ENCODE results near the gene MYBPH. TPM values are rescaled to one million over a fixed set of nuclear protein-coding genes. Genes with fewer than 3 reads are reported as not detected.

Gene MYBPH
- total RNA-seq, 1 donor from 2014 or later: not detected

GRCh38 chr1:203165101-203165799 lies 10.4 kb downstream of the MYBPH start:
- Histone ChIP-seq H3K27me3 (ENCODE audit: insufficient read depth, low read length) (peaks cover 2% of the 10 kb centered on the region), H4K20me1 (ENCODE audit: insufficient read depth, low read length) (peaks cover 3% of the 10 kb centered on the region), H2AFZ (ENCODE audit: low read depth, low read length) (no peak overlapping the region), H3K36me3 (ENCODE audit: insufficient read depth, low read length) (no peaks in the 10 kb centered on the region), H3K4me2 (ENCODE audit: low read length) (no peak overlapping the region), H3K4me3 (ENCODE audit: insufficient read depth, low read depth, low read length) (no peak overlapping the region), H3K4me1 (ENCODE audit: insufficient read depth, low read length) (no peaks in the 10 kb centered on the region), H3K9me3 (ENCODE audit: insufficient read depth, low read depth, low read length) (no peaks in the 10 kb centered on the region), H3K9ac (ENCODE audit: low read length) (no peak overlapping the region), H3K79me2 (ENCODE audit: insufficient read depth, low read length) (no peaks in the 10 kb centered on the region), H3K27ac (ENCODE audit: low read depth, low read length) (no peak overlapping the region)
- TF ChIP-seq EZH2 (IDR thresholded peaks at IDR 0.05; ENCODE audit: insufficient read depth, low read length) (no peak), CTCF (IDR thresholded peaks at IDR 0.05; ENCODE audit: insufficient read depth, low read depth, low read length) (no peak)
- peaks cover 19% of the 10 kb centered on the region for H3K9me3 Mint-ChIP-seq (ENCODE audit: unreplicated experiment)
- H3K4me3 Mint-ChIP-seq (ENCODE audit: unreplicated experiment): no peak overlapping the region
- H3K27me3 Mint-ChIP-seq (ENCODE audit: low read depth, unreplicated experiment): peaks cover 61% of the 10 kb centered on the region
- peaks cover 25% of the 10 kb centered on the region for H3K36me3 Mint-ChIP-seq (ENCODE audit: low read depth, unreplicated experiment)
- FAIRE-seq (no peak), DNase-seq (ENCODE audit: low read depth) (no peak)
- no peaks in the 10 kb centered on the region for H3K4me1 Mint-ChIP-seq (ENCODE audit: low read depth, unreplicated experiment)
- H3K27ac Mint-ChIP-seq (ENCODE audit: unreplicated experiment): no peak overlapping the region

- H4K20me1 ChIP-seq (ENCODE audit: insufficient read depth, low read length): peaks cover 3% of the 10 kb centered on the region
- no peak overlapping the region for H3K4me2 ChIP-seq (ENCODE audit: low read length)
- no peak overlapping the region for H3K9ac ChIP-seq (ENCODE audit: low read length)
- TF ChIP-seq CTCF (IDR thresholded peaks at IDR 0.05; ENCODE audit: insufficient read depth, low read depth, low read length): no peak
- TF ChIP-seq EZH2 (IDR thresholded peaks at IDR 0.05; ENCODE audit: insufficient read depth, low read length): no peak
- FAIRE-seq (no peak), DNase-seq (ENCODE audit: low read depth) (no peak)
- Mint-ChIP-seq H3K4me1 (ENCODE audit: low read depth, unreplicated experiment) (no peaks in the 10 kb centered on the region), H3K36me3 (ENCODE audit: low read depth, unreplicated experiment) (peaks cover 29% of the 10 kb centered on the region), H3K27ac (ENCODE audit: unreplicated experiment) (no peak overlapping the region), H3K9me3 (ENCODE audit: unreplicated experiment) (peaks cover 24% of the 10 kb centered on the region), H3K4me3 (ENCODE audit: unreplicated experiment) (no peak overlapping the region), H3K27me3 (ENCODE audit: low read depth, unreplicated experiment) (peaks cover 56% of the 10 kb centered on the region)
- peaks cover 2% of the 10 kb centered on the region for H3K27me3 ChIP-seq (ENCODE audit: insufficient read depth, low read length)
- H3K4me3 ChIP-seq (ENCODE audit: insufficient read depth, low read depth, low read length): no peak overlapping the region
- H3K4me1 ChIP-seq (ENCODE audit: insufficient read depth, low read length): no peaks in the 10 kb centered on the region
- H3K79me2 ChIP-seq (ENCODE audit: insufficient read depth, low read length): no peaks in the 10 kb centered on the region
- no peaks in the 10 kb centered on the region for H3K36me3 ChIP-seq (ENCODE audit: insufficient read depth, low read length)
- no peaks in the 10 kb centered on the region for H3K9me3 ChIP-seq (ENCODE audit: insufficient read depth, low read depth, low read length)
- H3K27ac ChIP-seq (ENCODE audit: low read depth, low read length): no peak overlapping the region
- no peak overlapping the region for H2AFZ ChIP-seq (ENCODE audit: low read depth, low read length)
Observed at GRCh38 chr1:203163891-203164635, 11.6 kb downstream of the MYBPH start.

GRCh38 chr1:203162403-203162802 lies 13.2 kb downstream of the MYBPH start:
- Histone ChIP-seq H3K9me3 (ENCODE audit: insufficient read depth, low read depth, low read length) (peaks cover 4% of the 10 kb centered on the region), H3K9ac (ENCODE audit: low read length) (no peak overlapping the region), H3K79me2 (ENCODE audit: insufficient read depth, low read length) (no peaks in the 10 kb centered on the region), H3K4me2 (ENCODE audit: low read length) (no peak overlapping the region), H3K4me1 (ENCODE audit: insufficient read depth, low read length) (no peaks in the 10 kb centered on the region), H3K27ac (ENCODE audit: low read depth, low read length) (no peak overlapping the region), H3K36me3 (ENCODE audit: insufficient read depth, low read length) (no peaks in the 10 kb centered on the region), H3K27me3 (ENCODE audit: insufficient read depth, low read length) (peaks cover 2% of the 10 kb centered on the region), H3K4me3 (ENCODE audit: insufficient read depth, low read depth, low read length) (no peak overlapping the region), H2AFZ (ENCODE audit: low read depth, low read length) (no peak overlapping the region), H4K20me1 (ENCODE audit: insufficient read depth, low read length) (peaks cover 3% of the 10 kb centered on the region)
- Mint-ChIP-seq H3K36me3 (ENCODE audit: low read depth, unreplicated experiment) (peaks cover 28% of the 10 kb centered on the region), H3K4me3 (ENCODE audit: unreplicated experiment) (no peak overlapping the region), H3K4me1 (ENCODE audit: low read depth, unreplicated experiment) (no peaks in the 10 kb centered on the region), H3K27ac (ENCODE audit: unreplicated experiment) (no peak overlapping the region), H3K27me3 (ENCODE audit: low read depth, unreplicated experiment) (peaks cover 55% of the 10 kb centered on the region), H3K9me3 (ENCODE audit: unreplicated experiment) (peaks cover 34% of the 10 kb centered on the region)
- FAIRE-seq: no peak
- TF ChIP-seq CTCF (IDR thresholded peaks at IDR 0.05; ENCODE audit: insufficient read depth, low read depth, low read length) (no peak), EZH2 (IDR thresholded peaks at IDR 0.05; ENCODE audit: insufficient read depth, low read length) (no peak)
- DNase-seq (ENCODE audit: low read depth): no peak

Data from astrocyte (in vitro differentiated cells and primary cell).